HG03025 (cell line): ENCODE measurements around the gene MYO1G.
"Not testable (repeated sequence)": the region's sequence is repeated elsewhere in the genome, so short reads cannot be mapped to it uniquely, and the experiment has no call there.

Experiments
- ATAC-seq: cut with Tn5 transposase; IDR thresholded peaks from one replicate; pipeline ENCODE4 v1.9.1; 2021; ENCODE audit warnings: mild to moderate bottlenecking, moderate library complexity; ENCODE audit not compliant: unreplicated experiment, low FRiP score

Gene MYO1G

GRCh38 chr7:44945479-44945878, 33.3 kb downstream of the MYO1G start:
- ATAC-seq, result no peak

GRCh38 chr7:44944821-44945220, 34.0 kb downstream of the MYO1G start:
- ATAC-seq, result no peak

- ATAC-seq, result no peak
Observed at GRCh38 chr7:44943631-44944030, 35.2 kb downstream of the MYO1G start.

- ATAC-seq, result no peak
Observed at GRCh38 chr7:44937426-44937825, 41.4 kb downstream of the MYO1G start.

GRCh38 chr7:44936322-44936721, 42.5 kb downstream of the MYO1G start:
- ATAC-seq, result no peak

GRCh38 chr7:44935583-44935982, 43.2 kb downstream of the MYO1G start:
- ATAC-seq, result no peak

- no peak for ATAC-seq
Observed at GRCh38 chr7:44935016-44935415, 43.8 kb downstream of the MYO1G start.

- ATAC-seq, result not testable (repeated sequence)
Observed at GRCh38 chr7:44934510-44934909, 44.3 kb downstream of the MYO1G start.

- no peak for ATAC-seq
Observed at GRCh38 chr7:44930921-44931320, 47.9 kb downstream of the MYO1G start.

GRCh38 chr7:44922351-44922694, 56.5 kb downstream of the MYO1G start:
- ATAC-seq, result no peak

- ATAC-seq, result peak; percentile 51
Observed at GRCh38 chr7:44921607-44922350, 57.0 kb downstream of the MYO1G start.

GRCh38 chr7:44920119-44920518, 58.7 kb downstream of the MYO1G start:
- no peak for ATAC-seq

GRCh38 chr7:44918029-44918428, 60.8 kb downstream of the MYO1G start:
- ATAC-seq, result no peak

GRCh38 chr7:44917465-44917864, 61.4 kb downstream of the MYO1G start:
- no peak for ATAC-seq

GRCh38 chr7:44914992-44915607, 63.7 kb downstream of the MYO1G start:
- ATAC-seq, result no peak

- ATAC-seq, result no peak
Observed at GRCh38 chr7:44912775-44913347, 66.0 kb downstream of the MYO1G start.
